HepG2 (cell line): Measurements from ENCODE around the gene FHIT. TPM values are rescaled to one million over a fixed set of nuclear protein-coding genes. Genes with fewer than 3 reads are reported as not detected.

Experiments
- ATAC-seq: fragments of 200-7000 bp; cut with Tn5 transposase; 3 replicates; pipeline ENCODE4 v1.9.1; 2020; ENCODE audit warnings: mild to moderate bottlenecking, moderate library complexity
- BruUV-seq: library from RNA; stranded (reverse); fragments of 400-500 nt; replicated peaks from 2 replicates; lab custom pipeline; 2021; lab: Mats Ljungman, UMichigan
- CTCF ChIA-PET: fragments of 300-600 bp; formaldehyde crosslinking; extraction: SDS; loops from one replicate; lab custom pipeline; 2021; ENCODE audit warnings: low total read pairs, inconsistent platforms, low intra/inter-chr PET ratio; lab: Yijun Ruan, JAX
- POLR2A ChIA-PET: fragments of 350-600 bp; sonication (Branson Sonifier 250); formaldehyde crosslinking; loops from one replicate; lab custom pipeline; 2020; ENCODE audit warnings: antibody characterized with exemption, inconsistent platforms; lab: Yijun Ruan, JAX
- DNase-seq: peaks from one replicate; pipeline ENCODE4 v3.0.0-alpha.2; 2015; ENCODE audit warnings: low spot score
- FAIRE-seq: peaks from 3 replicates; lab custom pipeline; 2011; peaks lifted over from hg19 to GRCh38; lab: Jason Lieb, UNC
- H2AFZ ChIP-seq: one replicate; pipeline ENCODE4 v1.6.1; 2011; ENCODE audit warnings: low read length, inconsistent platforms
- H3K27ac ChIP-seq: fragments of 300-600 bp; 3 replicates; pipeline ENCODE4 v1.8.0; 2011; ENCODE audit warnings: mixed run types, mild to moderate bottlenecking, mixed read lengths, low read length, inconsistent platforms; ENCODE audit not compliant: insufficient read depth; ENCODE audit errors: extremely low read length
- H3K27me3 ChIP-seq, 2 experiments: fragments of 200-600 bp in 1 of 2; 2 replicates in 1 of 2; 3 replicates in 1 of 2; pipeline versions ENCODE4 v1.6.0 to v1.8.0; 2011; ENCODE audit warnings: low read length in 2 of 2, mild to moderate bottlenecking in 2 of 2, moderate library complexity in 2 of 2, inconsistent platforms in 1 of 2; ENCODE audit not compliant: insufficient read depth in 2 of 2, control insufficient read depth in 1 of 2
- H3K36me3 ChIP-seq, 2 experiments: fragments of 200-600 bp in 1 of 2; replicated peaks in 1 of 2; 2 replicates in 1 of 2; 3 replicates in 1 of 2; pipeline versions ENCODE4 v1.5.1 to v1.8.0; 2011; ENCODE audit warnings: low read length in 2 of 2, inconsistent platforms in 1 of 2; ENCODE audit not compliant: insufficient read depth in 2 of 2, control insufficient read depth in 1 of 2
- H3K4me1 ChIP-seq: 2 replicates; pipeline ENCODE4 v1.5.1; 2012; ENCODE audit warnings: low read length, inconsistent platforms; ENCODE audit not compliant: insufficient read depth
- H3K4me2 ChIP-seq: 2 replicates; pipeline ENCODE4 v1.6.0; 2011; ENCODE audit warnings: low read depth, low read length, inconsistent platforms
- H3K4me3 ChIP-seq, 3 experiments: fragments of 200-600 bp in 1 of 3; sonication (generic), shearing (Covaris generic) in 1 of 3; replicated peaks in 1 of 3; 2 replicates each; pipeline ENCODE4 v1.5.1; 2011 to 2016; ENCODE audit warnings: low read length in 3 of 3, inconsistent platforms in 2 of 3, low read depth in 2 of 3, mild to moderate bottlenecking in 2 of 3, control low read depth in 1 of 3, mixed read lengths in 1 of 3; ENCODE audit not compliant: insufficient read depth in 1 of 3
- H3K79me2 ChIP-seq: one replicate; pipeline ENCODE4 v1.6.1; 2011; ENCODE audit warnings: low read length, inconsistent platforms; ENCODE audit not compliant: insufficient read depth
- H3K9ac ChIP-seq: 2 replicates; pipeline ENCODE4 v1.6.0; 2011; ENCODE audit warnings: mild to moderate bottlenecking, low read depth, low read length, inconsistent platforms; ENCODE audit not compliant: insufficient read depth
- H3K9me3 ChIP-seq: 2 replicates; pipeline ENCODE4 v1.5.1; 2012; ENCODE audit warnings: mild to moderate bottlenecking, low read length
- H4K20me1 ChIP-seq: 2 replicates; pipeline ENCODE4 v1.6.0; 2011; ENCODE audit warnings: inconsistent platforms, mild to moderate bottlenecking, low read length, moderate library complexity; ENCODE audit not compliant: insufficient read depth
- ATF7-NPFF ChIP-seq: sonication (generic); formaldehyde crosslinking; IDR thresholded peaks from 2 replicates; pipeline ENCODE4 v1.8.1; 2023; ENCODE audit warnings: mild to moderate bottlenecking, low read depth, missing genetic modification reagents, moderate library complexity
- CENPX ChIP-seq: sonication (generic); formaldehyde crosslinking; IDR thresholded peaks from 2 replicates; pipeline ENCODE4 v1.9.0; 2021; ENCODE audit warnings: mild to moderate bottlenecking, missing genetic modification reagents, moderate library complexity
- DNMT3B ChIP-seq: conservative IDR thresholded peaks from 2 replicates; pipeline ENCODE4 v1.6.1; 2016; ENCODE audit warnings: missing biosample characterization, control low read depth
- EHMT2 ChIP-seq: fragments of 200-600 bp; sonication (generic); IDR thresholded peaks from 2 replicates; pipeline ENCODE4 v1.7.0; 2017; ENCODE audit warnings: antibody characterized with exemption, low read depth, low read length, borderline replicate concordance
- GFI1 ChIP-seq: sonication (generic); formaldehyde crosslinking; IDR thresholded peaks from 2 replicates; pipeline ENCODE4 v1.5.0; 2020; ENCODE audit warnings: missing genetic modification reagents, mild to moderate bottlenecking, borderline replicate concordance
- GZF1 ChIP-seq: sonication (generic); formaldehyde crosslinking; IDR thresholded peaks from 2 replicates; pipeline ENCODE4 v1.5.1; 2020; ENCODE audit warnings: mild to moderate bottlenecking, missing genetic modification reagents
- HNF4A ChIP-seq: sonication (generic); formaldehyde crosslinking; IDR thresholded peaks from 2 replicates; pipeline ENCODE4 v1.4.0; 2020; ENCODE audit warnings: missing genetic modification reagents
- HOXA7 ChIP-seq: sonication (generic); formaldehyde crosslinking; IDR thresholded peaks from 2 replicates; pipeline ENCODE4 v1.8.1; 2022; ENCODE audit warnings: mild to moderate bottlenecking, missing genetic modification reagents, moderate library complexity
- IRF9 ChIP-seq: sonication (generic); formaldehyde crosslinking; IDR thresholded peaks from 2 replicates; pipeline ENCODE4 v1.8.0; 2022; ENCODE audit warnings: missing genetic modification reagents, mild to moderate bottlenecking, borderline replicate concordance
- KDM5B ChIP-seq: sonication (generic); formaldehyde crosslinking; IDR thresholded peaks from 2 replicates; pipeline ENCODE4 v1.4.0; 2020; ENCODE audit warnings: missing genetic modification reagents, mild to moderate bottlenecking, borderline replicate concordance
- KMT2A ChIP-seq: sonication (generic); formaldehyde crosslinking; IDR thresholded peaks from 2 replicates; pipeline ENCODE4 v1.4.0; 2020; ENCODE audit warnings: missing genetic modification reagents
- MZF1 ChIP-seq: sonication (generic); formaldehyde crosslinking; IDR thresholded peaks from 2 replicates; pipeline ENCODE4 v1.8.1; 2023; ENCODE audit warnings: mild to moderate bottlenecking, missing genetic modification reagents, borderline replicate concordance
- NFATC3 ChIP-seq: sonication (generic); formaldehyde crosslinking; IDR thresholded peaks from 2 replicates; pipeline ENCODE4 v1.5.1; 2020; ENCODE audit warnings: mild to moderate bottlenecking, missing genetic modification reagents
- NR3C1 ChIP-seq: sonication (generic); formaldehyde crosslinking; IDR thresholded peaks from 2 replicates; pipeline ENCODE4 v1.4.0; 2020; ENCODE audit warnings: missing genetic modification reagents
- TOE1 ChIP-seq: sonication (generic); formaldehyde crosslinking; IDR thresholded peaks from 2 replicates; pipeline ENCODE4 v1.4.0; 2020; ENCODE audit warnings: mild to moderate bottlenecking, missing genetic modification reagents
- ZFAT ChIP-seq: sonication (generic); formaldehyde crosslinking; conservative IDR thresholded peaks from 2 replicates; pipeline ENCODE4 v1.8.1; 2023; ENCODE audit warnings: missing genetic modification reagents, inconsistent platforms
- ZFP1 ChIP-seq: IDR thresholded peaks from 2 replicates; pipeline ENCODE4 v1.6.1; 2016
- ZNF343 ChIP-seq: sonication (generic); formaldehyde crosslinking; IDR thresholded peaks from 2 replicates; pipeline ENCODE4 v1.4.0; 2020; ENCODE audit warnings: mild to moderate bottlenecking, missing genetic modification reagents
- ZNF367 ChIP-seq: sonication (generic); formaldehyde crosslinking; IDR thresholded peaks from 2 replicates; pipeline ENCODE4 v1.4.0; 2020; ENCODE audit warnings: missing genetic modification reagents, borderline replicate concordance
- ZNF567 ChIP-seq: sonication (generic); formaldehyde crosslinking; IDR thresholded peaks from 2 replicates; pipeline ENCODE4 v1.8.1; 2023; ENCODE audit warnings: mild to moderate bottlenecking, missing genetic modification reagents, borderline replicate concordance
- ZNF615 ChIP-seq: sonication (generic); formaldehyde crosslinking; IDR thresholded peaks from 2 replicates; pipeline ENCODE4 v1.5.0; 2020; ENCODE audit warnings: mild to moderate bottlenecking, missing genetic modification reagents, borderline replicate concordance
- ZNF737 ChIP-seq: sonication (generic); formaldehyde crosslinking; IDR thresholded peaks from 2 replicates; pipeline ENCODE4 v1.5.0; 2020; ENCODE audit warnings: missing genetic modification reagents, mild to moderate bottlenecking, borderline replicate concordance
- ZNF782 ChIP-seq: sonication (generic); formaldehyde crosslinking; IDR thresholded peaks from 2 replicates; pipeline ENCODE4 v1.4.0; 2020; ENCODE audit warnings: missing genetic modification reagents, mild to moderate bottlenecking, borderline replicate concordance
- WGBS: methylation state at CpG from one replicate; pipeline ENCODE4 v1.1.6; 2017; ENCODE audit warnings: low lambda C conversion rate; 5-methylcytosine and 5-hydroxymethylcytosine counted together
- in situ Hi-C: cut with HindIII; loops from 2 replicates; pipeline ENCODE4 v1.10.0; 2017; ENCODE audit warnings: low pct_unique_long_range_greater_than_20kb; ENCODE audit not compliant: extremely low pct_ligation_motif_present
- intact Hi-C: fragments of 100-400 bp; cut with micrococcal nuclease; formaldehyde crosslinking; loops from one replicate; pipeline ENCODE4 v1.10.0; 2022; ENCODE audit not compliant: unreplicated experiment
- polyA plus RNA-seq, 8 experiments: library from polyadenylated mRNA; depleted of rRNA in 3 of 8; stranded (reverse) in 7 of 8; unstranded in 1 of 8; fragments of >200 nt; fragmentation: Illumina TruSeq in 4 of 8; extraction: Trizol in 4 of 8; gene quantifications; 2 replicates each; pipeline versions ENCODE4 v1.2.1 to v1.2.3, GENCODE V29; 2011 to 2016; ENCODE audit warnings: low read depth in 4 of 8, missing spikeins in 1 of 8, mixed read lengths in 1 of 8; ENCODE audit not compliant: insufficient read depth in 1 of 8
- total RNA-seq, 5 experiments: library from RNA; depleted of rRNA; stranded (reverse); fragments of >200 nt; fragmentation: Illumina TruSeq; extraction: Trizol; gene quantifications; 2 replicates each; pipeline ENCODE4 v1.2.3, GENCODE V29; 2016; ENCODE audit warnings: low read depth in 1 of 5

FHIT gene
- total and polyA plus RNA-seq, 2 of the 13 experiments (the other 11 are each of a cell fraction or from before 2014, with no cell fraction given), result 4.0 to 4.6 TPM

GRCh38 chr3:60177726-60178125 lies 1073.5 kb downstream of the FHIT start:
- CTCF ChIA-PET, result no interaction called here
- POLR2A ChIA-PET, result no interaction called here
- Histone ChIP-seq H3K4me3 (no peak overlapping the region), H3K27me3 (no peaks in the 10 kb centered on the region), H3K9ac (no peak overlapping the region), H2AFZ (no peak overlapping the region), H3K9me3 (no peaks in the 10 kb centered on the region), H3K36me3 (no peaks in the 10 kb centered on the region), H3K4me1 (no peaks in the 10 kb centered on the region), H3K79me2 (no peaks in the 10 kb centered on the region), H3K27ac (no peak overlapping the region), H4K20me1 (no peaks in the 10 kb centered on the region), H3K4me2 (no peak overlapping the region)
- BruUV-seq, result no TSS peak
- no peak for FAIRE-seq
- no peak for DNase-seq
- intact Hi-C loops, result no loop called here
- TF ChIP-seq ZFAT, result no peak
- no peak for TF ChIP-seq NFATC3
- TF ChIP-seq ZNF615 (CRISPR knock-in tag), result no peak
- TF ChIP-seq HOXA7, result no peak
- no peak for TF ChIP-seq ZNF737 (CRISPR knock-in tag)
- TF ChIP-seq HNF4A (CRISPR knock-in tag), result no peak
- TF ChIP-seq TOE1, result no peak
- no peak for TF ChIP-seq KDM5B (CRISPR knock-in tag)
- no peak for TF ChIP-seq DNMT3B (CRISPR knock-in tag)
- no peak for TF ChIP-seq NR3C1
- no peak for ATAC-seq
- in situ Hi-C loops, result no loop called here
- WGBS, result 9% methylated on average over 2 of the region's 2 CpGs

GRCh38 chr3:60176614-60177013 lies 1074.6 kb downstream of the FHIT start:
- intact Hi-C loops (no loop called here), in situ Hi-C loops (no loop called here)
- ATAC-seq, result no peak
- Histone ChIP-seq H3K4me3 (no peak overlapping the region), H4K20me1 (no peaks in the 10 kb centered on the region), H3K4me1 (no peaks in the 10 kb centered on the region), H3K27ac (no peak overlapping the region), H3K27me3 (no peaks in the 10 kb centered on the region), H2AFZ (no peak overlapping the region), H3K36me3 (no peaks in the 10 kb centered on the region), H3K79me2 (no peaks in the 10 kb centered on the region), H3K9ac (no peak overlapping the region), H3K4me2 (no peak overlapping the region), H3K9me3 (no peaks in the 10 kb centered on the region)
- ChIA-PET CTCF (no interaction called here), POLR2A (no interaction called here)
- TF ChIP-seq ATF7-NPFF, result no peak
- TF ChIP-seq CENPX (CRISPR knock-in tag), result no peak
- no peak for TF ChIP-seq MZF1 (CRISPR knock-in tag)
- no peak for TF ChIP-seq GZF1 (CRISPR knock-in tag)
- no peak for TF ChIP-seq ZNF782
- no peak for TF ChIP-seq ZNF367 (CRISPR knock-in tag)
- no peak for TF ChIP-seq ZNF567 (CRISPR knock-in tag)
- no peak for TF ChIP-seq EHMT2
- TF ChIP-seq ZNF343 (CRISPR knock-in tag), result no peak
- TF ChIP-seq ZFP1 (CRISPR knock-in tag), result no peak
- no peak for TF ChIP-seq IRF9 (CRISPR knock-in tag)
- TF ChIP-seq KMT2A (CRISPR knock-in tag), result no peak
- TF ChIP-seq GFI1 (CRISPR knock-in tag), result no peak
- 47% methylated on average over 6 of the region's 6 CpGs for WGBS
- no TSS peak for BruUV-seq
- FAIRE-seq, result no peak
- DNase-seq, result no peak
